WI38 (cell line): ENCODE measurements around the gene MBD4.
"Not testable (repeated sequence)": the region's sequence is repeated elsewhere in the genome, so short reads cannot be mapped to it uniquely, and the experiment has no call there.

Experiments used
- H3K4me3 ChIP-seq: 2 replicates; pipeline ENCODE4 v1.5.1; 2011; ENCODE audit warnings: low read depth, mild to moderate bottlenecking, control low read depth, low read length
- TF ChIP-seq, protein P1 (sequence below): IDR thresholded peaks from 2 replicates; pipeline ENCODE4 v1.5.1; 2012; ENCODE audit warnings: low read depth, mild to moderate bottlenecking, control low read depth, low read length

Gene MBD4

DNA sequence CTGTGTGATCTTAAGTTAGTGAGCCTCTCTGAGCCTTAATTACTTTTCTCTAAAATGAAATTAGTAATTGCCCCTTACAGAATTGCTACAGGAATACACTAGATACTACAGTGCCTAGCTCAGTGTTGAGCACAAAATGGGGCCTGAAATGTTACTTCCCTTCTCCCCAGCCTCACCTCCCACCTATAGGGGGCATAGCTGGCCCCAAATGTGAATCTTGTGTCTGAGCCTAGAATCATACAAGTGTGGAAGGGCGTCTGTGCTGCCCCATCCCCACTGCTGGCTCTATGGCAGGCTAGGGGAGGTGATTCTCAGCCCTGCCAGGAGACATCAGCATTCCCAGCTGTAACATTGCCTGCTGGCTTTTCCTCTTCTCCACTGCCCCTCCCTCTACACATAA lies 43.0 kb upstream of the MBD4 start:
- H3K4me3 ChIP-seq = no peak overlapping the region
- TF ChIP-seq, protein P1, sequence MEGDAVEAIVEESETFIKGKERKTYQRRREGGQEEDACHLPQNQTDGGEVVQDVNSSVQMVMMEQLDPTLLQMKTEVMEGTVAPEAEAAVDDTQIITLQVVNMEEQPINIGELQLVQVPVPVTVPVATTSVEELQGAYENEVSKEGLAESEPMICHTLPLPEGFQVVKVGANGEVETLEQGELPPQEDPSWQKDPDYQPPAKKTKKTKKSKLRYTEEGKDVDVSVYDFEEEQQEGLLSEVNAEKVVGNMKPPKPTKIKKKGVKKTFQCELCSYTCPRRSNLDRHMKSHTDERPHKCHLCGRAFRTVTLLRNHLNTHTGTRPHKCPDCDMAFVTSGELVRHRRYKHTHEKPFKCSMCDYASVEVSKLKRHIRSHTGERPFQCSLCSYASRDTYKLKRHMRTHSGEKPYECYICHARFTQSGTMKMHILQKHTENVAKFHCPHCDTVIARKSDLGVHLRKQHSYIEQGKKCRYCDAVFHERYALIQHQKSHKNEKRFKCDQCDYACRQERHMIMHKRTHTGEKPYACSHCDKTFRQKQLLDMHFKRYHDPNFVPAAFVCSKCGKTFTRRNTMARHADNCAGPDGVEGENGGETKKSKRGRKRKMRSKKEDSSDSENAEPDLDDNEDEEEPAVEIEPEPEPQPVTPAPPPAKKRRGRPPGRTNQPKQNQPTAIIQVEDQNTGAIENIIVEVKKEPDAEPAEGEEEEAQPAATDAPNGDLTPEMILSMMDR = no peak

DNA sequence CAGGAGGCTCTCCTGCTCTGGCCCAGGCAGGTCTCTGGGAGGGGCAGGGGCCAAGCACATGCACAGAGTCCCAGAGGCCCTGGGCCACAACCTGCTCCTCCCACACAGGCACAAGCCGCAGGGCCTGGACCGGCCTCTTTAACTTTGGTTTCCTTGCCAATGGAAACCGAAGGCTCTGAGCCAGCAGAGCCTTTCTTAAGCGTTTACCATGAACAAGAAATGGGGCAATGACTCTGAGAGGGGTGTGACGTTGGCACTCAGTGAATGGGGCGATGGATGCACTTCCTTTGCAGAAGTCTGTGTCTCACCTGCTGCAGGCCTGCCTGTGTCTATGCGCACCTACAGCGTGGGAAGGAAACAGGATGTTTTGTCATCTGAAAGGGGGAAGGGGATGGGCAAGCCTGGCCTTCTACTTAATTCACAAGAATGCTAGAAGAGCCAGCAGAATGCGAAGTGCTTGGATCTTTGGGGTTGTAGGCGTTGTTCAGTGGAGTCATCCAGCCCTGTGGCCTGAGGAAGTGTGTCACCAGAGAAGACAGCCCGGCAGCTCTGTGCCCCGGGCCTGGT lies 42.1 kb upstream of the MBD4 start:
- H3K4me3 ChIP-seq = no peak overlapping the region
- TF ChIP-seq, protein P1 = no peak

DNA sequence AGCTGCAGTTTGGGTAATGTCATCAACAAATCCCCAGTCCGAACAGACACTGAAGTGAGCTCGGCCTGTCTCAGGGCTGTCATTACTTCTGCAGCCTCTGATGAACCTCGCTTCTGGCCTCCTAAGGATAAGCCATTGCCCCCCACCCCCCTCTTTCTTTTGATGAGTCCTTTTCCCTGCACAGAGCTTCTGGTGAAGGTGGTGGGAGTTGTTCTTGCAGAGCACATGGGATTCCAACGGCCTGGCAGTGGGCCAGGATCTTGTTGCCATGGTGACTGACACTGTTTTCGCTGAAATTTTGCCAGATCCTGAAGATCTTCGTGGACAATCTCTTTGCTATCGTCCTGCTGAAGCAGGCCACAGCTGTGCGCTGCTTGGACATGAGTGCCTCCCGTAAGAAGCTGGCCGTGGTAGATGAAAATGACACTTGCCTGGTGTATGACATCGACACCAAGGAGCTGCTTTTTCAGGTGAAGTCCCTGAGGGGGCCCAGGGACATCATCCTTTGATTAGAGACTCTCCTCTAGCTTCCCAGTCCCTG lies 41.5 kb upstream of the MBD4 start:
- not testable (repeated sequence) for H3K4me3 ChIP-seq

DNA sequence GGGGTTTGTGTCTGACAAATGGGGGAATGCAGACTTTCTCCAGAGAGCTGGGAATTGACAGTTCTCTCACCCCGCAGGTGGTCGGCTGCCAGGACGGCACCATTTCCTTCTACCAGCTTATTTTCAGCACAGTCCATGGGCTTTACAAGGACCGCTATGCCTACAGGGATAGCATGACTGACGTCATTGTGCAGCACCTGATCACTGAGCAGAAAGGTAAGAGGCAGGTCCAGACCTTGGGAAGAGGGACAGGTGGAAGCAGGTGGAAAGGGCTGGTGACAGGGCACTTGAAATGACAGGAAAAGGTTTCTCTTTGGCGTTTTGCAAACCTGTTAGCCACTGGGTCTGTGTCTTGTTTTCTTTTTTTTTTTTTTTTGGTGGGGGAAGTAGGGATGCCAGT lies 36.8 kb upstream of the MBD4 start:
- H3K4me3 ChIP-seq = no peak overlapping the region
- TF ChIP-seq, protein P1 = no peak

DNA sequence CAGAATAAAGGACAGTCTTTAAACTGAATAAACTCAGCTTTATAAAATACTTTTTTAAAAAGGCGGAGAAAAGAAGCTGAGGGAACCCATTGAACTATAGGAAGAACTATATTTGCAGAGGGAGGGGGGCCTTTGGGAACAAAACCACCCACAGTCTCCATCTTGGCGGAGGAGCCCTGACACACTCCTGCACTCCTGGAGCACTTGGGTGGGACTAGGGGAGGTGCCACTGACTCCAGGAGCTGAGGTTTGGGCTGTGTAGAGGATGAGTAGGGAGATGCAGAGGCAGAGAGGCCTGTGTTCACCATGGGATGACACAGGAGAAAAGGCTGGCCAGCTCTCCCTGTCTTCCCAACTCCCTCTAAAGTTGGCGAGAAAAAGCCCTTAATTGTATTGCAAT lies 36.1 kb upstream of the MBD4 start:
- no peak overlapping the region for H3K4me3 ChIP-seq
- TF ChIP-seq, protein P1 = no peak

DNA sequence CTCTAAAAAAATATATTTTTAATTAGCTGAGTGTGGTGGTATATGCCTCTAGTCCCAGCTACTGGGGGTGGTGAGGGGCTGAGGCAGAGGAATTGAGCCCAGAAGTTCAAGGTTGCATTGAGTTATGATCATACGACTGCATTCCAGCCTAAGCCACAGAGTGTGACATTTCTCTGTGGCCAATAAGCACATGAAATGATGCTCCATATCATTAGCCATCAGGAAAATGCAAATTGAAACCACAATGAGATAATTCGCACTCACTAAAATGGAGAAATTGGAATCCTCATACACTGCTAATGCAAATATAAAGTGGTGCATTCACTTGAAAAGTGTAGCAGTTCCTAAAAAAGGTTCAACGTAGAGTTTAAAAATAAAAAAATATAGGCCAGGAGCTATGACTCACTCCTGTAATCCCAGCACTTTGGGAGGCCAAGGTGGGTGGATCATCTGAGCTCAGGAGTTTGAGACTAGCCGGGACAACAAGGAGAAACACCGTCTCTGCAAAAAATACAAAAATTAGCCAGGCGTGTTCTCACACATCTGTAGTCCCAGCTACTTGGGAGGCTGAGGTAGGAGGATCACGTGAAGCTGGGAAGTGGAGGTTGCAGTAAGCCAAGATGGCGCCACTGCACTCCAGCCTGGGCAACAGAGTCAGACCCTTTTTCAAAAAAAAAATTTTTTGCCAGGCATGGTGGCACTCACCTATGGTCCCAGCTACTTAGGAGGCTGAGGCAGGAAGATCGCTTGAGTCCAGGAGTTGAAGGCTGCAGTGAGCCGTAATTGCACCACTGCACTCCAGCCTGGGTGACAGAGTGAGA lies 35.4 kb upstream of the MBD4 start:
- H3K4me3 ChIP-seq = no peak overlapping the region
- TF ChIP-seq, protein P1 = no peak

DNA sequence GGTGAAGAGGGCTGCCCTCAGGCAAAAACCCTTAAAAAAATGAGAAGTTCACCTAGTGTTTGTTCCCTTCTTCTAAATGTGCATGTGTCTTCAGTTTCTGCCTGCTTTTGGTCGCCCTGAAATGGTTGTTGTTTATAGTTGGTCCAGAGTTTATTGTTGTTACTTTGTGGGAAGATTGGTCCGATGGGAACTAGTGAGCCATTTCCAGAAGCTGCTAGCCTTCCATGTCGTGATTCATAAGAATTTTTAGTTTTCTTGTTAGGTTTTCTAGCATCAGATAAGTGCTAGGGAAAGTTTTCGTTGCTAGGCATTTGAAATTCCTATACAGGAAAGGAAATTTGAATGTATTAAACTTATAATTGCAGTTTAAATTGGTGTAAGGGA lies 34.0 kb upstream of the MBD4 start:
- TF ChIP-seq, protein P1 = no peak
- no peak overlapping the region for H3K4me3 ChIP-seq
